Spleen (tissue), 11 donors: ENCODE results near the gene ANO2. TPM values are rescaled to one million over a fixed set of nuclear protein-coding genes. Genes with fewer than 3 reads are reported as not detected.

Experiments
- DNase-seq: peaks from one replicate; pipeline ENCODE4 v3.0.0-alpha.2; 2020
- H3K27ac ChIP-seq, 8 donors: fragments of 200-600 bp; sonication (generic) in 7 of 8; 1 replicate in 4 of 8; 2 replicates in 4 of 8; pipeline versions ENCODE4 v1.5.0 to v1.8.0; 2016 to 2021; ENCODE audit warnings: inconsistent platforms in 4 of 8, mild to moderate bottlenecking in 4 of 8, moderate library complexity in 1 of 8
- H3K27me3 ChIP-seq, 7 donors: fragments of 200-600 bp; sonication (generic) in 6 of 7; replicated peaks in 1 of 7; 1 replicate in 4 of 7; 2 replicates in 3 of 7; pipeline versions ENCODE4 v1.5.0 to v1.8.0; 2016 to 2021; ENCODE audit warnings: inconsistent platforms in 3 of 7, mild to moderate bottlenecking in 1 of 7
- H3K36me3 ChIP-seq, 6 donors: fragments of 200-600 bp; sonication (generic) in 5 of 6; 1 replicate in 4 of 6; 2 replicates in 2 of 6; pipeline versions ENCODE4 v1.5.0 to v1.8.0; 2016 to 2021; ENCODE audit warnings: inconsistent platforms in 2 of 6
- H3K4me1 ChIP-seq, 6 donors: fragments of 200-600 bp; sonication (generic) in 5 of 6; 1 replicate in 3 of 6; 2 replicates in 3 of 6; pipeline versions ENCODE4 v1.5.0 to v1.8.0; 2016 to 2021; ENCODE audit warnings: inconsistent platforms in 3 of 6
- H3K4me3 ChIP-seq, 8 donors: fragments of 200-600 bp; sonication (generic) in 7 of 8; 1 replicate in 4 of 8; 2 replicates in 4 of 8; pipeline versions ENCODE4 v1.5.0 to v1.8.0; 2016 to 2021; ENCODE audit warnings: inconsistent platforms in 4 of 8, mild to moderate bottlenecking in 4 of 8, moderate library complexity in 2 of 8
- H3K9me3 ChIP-seq, 8 donors: fragments of 200-600 bp; sonication (generic) in 7 of 8; 1 replicate in 4 of 8; 2 replicates in 4 of 8; pipeline versions ENCODE4 v1.5.0 to v1.8.0; 2016 to 2021; ENCODE audit warnings: inconsistent platforms in 4 of 8
- CTCF ChIP-seq, 11 experiments: fragments of 200-600 bp in 7 of 11; fragments of 450-650 bp in 4 of 11; sonication (generic) in 4 of 11; IDR thresholded peaks in 8 of 11; conservative IDR thresholded peaks in 3 of 11; 1 replicate in 7 of 11; 2 replicates in 4 of 11; pipeline versions ENCODE4 v1.4.0 to v1.8.0; 2016 to 2021; ENCODE audit warnings: antibody characterized with exemption in 11 of 11, inconsistent platforms in 4 of 11, mild to moderate bottlenecking in 1 of 11
- POLR2A ChIP-seq, 3 donors: fragments of 450-650 bp; IDR thresholded peaks; one replicate each; pipeline ENCODE4 v1.5.1; 2017; ENCODE audit warnings: antibody characterized with exemption in 3 of 3, mild to moderate bottlenecking in 1 of 3
- POLR2AphosphoS5 ChIP-seq, 3 donors: sonication (generic); formaldehyde crosslinking; IDR thresholded peaks; one replicate each; pipeline ENCODE4 v1.5.1; 2017; ENCODE audit warnings: antibody characterized with exemption in 3 of 3
- WGBS, 5 donors: extraction: QIAGEN DNeasy Blood & Tissue Kit in 3 of 5; methylation state at CpG; one replicate each; pipeline versions ENCODE4 v1.1.5 to v1.1.7; 2013 to 2018; 5-methylcytosine and 5-hydroxymethylcytosine counted together
- intact Hi-C: fragments of 100-400 bp; cut with DNase I; formaldehyde crosslinking; loops from one replicate; pipeline ENCODE4 v1.15.0; 2023; ENCODE audit warnings: low total_unique reads
- polyA plus RNA-seq, 3 donors: library from polyadenylated mRNA; stranded (reverse); fragments of 200-250 nt; gene quantifications; one replicate each; pipeline ENCODE4 v1.2.1, GENCODE V29; 2013
- total RNA-seq, 7 donors: library from RNA; depleted of rRNA in 3 of 7; stranded (reverse); fragments of >200 nt in 3 of 7; fragmentation: NEBNext Ultra II Directional in 4 of 7; extraction: Animal tissue kit (Norgen Biotek cat#: 25700) in 4 of 7; gene quantifications; one replicate each; pipeline versions ENCODE4 v1.1.0 to v1.2.1, GENCODE V29; 2016 to 2021
- donor health status: healthy with polysubstance abuse.
- donor health status: DM: no; HTN: no; CAD: no; lungs with moderate emphysema.
- donor health status: DM: no; HTN: no; CAD: no.
- donor health status: Bipolar disorder and iron deficiency.
- donor health status: healthy.
- donor health status: DM: no; HTN: no; CAD: no.
- donor health status: DM: yes; HTN: yes; CAD: no.

The ANO2 gene
- total and polyA plus RNA-seq, 10 donors, result 1.1 to 35.1 (median 14.2) TPM

- no peak overlapping the region for H3K4me3 ChIP-seq
- H3K27me3 ChIP-seq, result peaks cover 0 to 8% (median 0%) of the 10 kb centered on the region in 7 donors
- no peaks in the 10 kb centered on the region for H3K4me1 ChIP-seq
- H3K9me3 ChIP-seq, result no peaks in the 10 kb centered on the region
- no peak overlapping the region for H3K27ac ChIP-seq
- DNase-seq, result no peak
- intact Hi-C loops, result no loop called here
- TF ChIP-seq POLR2A (IDR thresholded peaks at IDR 0.05) (no peak), POLR2AphosphoS5 (IDR thresholded peaks at IDR 0.05) (no peak), CTCF (IDR thresholded peaks at IDR 0.05 in 8 of 11, conservative IDR thresholded peaks at IDR 0.05 in 3 of 11) (no peak)
- 76 to 83% (median 82%) methylated on average over 7 of the region's 7 CpGs for WGBS, 5 donors
- peaks cover 0 to 10% (median 0%) of the 10 kb centered on the region in 6 donors for H3K36me3 ChIP-seq
Measured at GRCh38 chr12:5803532-5803931, 141.5 kb downstream of the ANO2 start.

DNA sequence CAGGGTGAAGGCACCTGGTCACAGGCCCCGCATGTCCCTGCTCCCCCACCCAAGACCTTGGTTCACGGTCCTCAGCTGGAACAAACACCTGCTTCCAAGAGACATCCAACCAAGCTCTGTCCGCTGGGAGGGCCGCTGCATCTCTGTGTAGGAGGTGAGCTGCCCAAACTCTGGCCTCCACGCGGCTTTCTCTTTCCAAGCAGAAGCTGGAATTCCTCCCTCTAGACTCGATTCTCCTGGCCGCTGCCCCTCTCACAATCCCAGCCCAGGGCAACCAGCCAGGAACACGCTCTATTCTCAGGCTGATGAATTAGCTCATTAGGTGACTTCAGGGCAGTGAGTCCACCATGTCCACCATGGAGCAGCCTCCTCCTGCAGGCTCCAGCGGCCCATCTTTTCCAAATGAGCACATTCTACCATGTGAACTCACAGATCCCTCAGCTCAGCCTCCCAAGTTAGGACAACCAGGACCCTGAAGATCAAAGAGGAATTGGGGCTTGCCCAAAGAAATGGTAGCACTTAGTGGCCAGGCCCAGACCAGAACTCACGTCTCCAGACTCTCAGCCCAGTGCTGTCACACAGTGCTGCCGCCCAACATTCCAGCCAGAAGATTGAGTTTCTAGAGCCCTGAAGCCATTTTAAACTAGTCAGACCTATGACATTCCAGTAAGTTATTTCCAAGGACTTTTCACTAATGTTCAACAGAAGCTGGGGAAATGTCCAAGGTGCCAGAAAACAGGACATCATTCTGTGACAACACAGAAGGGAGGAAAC is 146.6 kb downstream of the ANO2 start:
- H3K9me3 ChIP-seq, result no peaks in the 10 kb centered on the region
- intact Hi-C loops, result no loop called here
- no peak overlapping the region for H3K4me3 ChIP-seq
- DNase-seq, result no peak
- H3K36me3 ChIP-seq, result peaks cover 0 to 4% (median 0%) of the 10 kb centered on the region in 6 donors
- no peaks in the 10 kb centered on the region for H3K4me1 ChIP-seq
- no peaks in the 10 kb centered on the region for H3K27me3 ChIP-seq
- TF ChIP-seq POLR2AphosphoS5 (IDR thresholded peaks at IDR 0.05) (no peak), POLR2A (IDR thresholded peaks at IDR 0.05) (no peak), CTCF (IDR thresholded peaks at IDR 0.05 in 8 of 11, conservative IDR thresholded peaks at IDR 0.05 in 3 of 11) (no peak)
- no peak overlapping the region for H3K27ac ChIP-seq
- whole genome bisulfite sequencing, 5 donors, result 87 to 94% (median 92%) methylated on average over 12 of the region's 12 CpGs

DNA sequence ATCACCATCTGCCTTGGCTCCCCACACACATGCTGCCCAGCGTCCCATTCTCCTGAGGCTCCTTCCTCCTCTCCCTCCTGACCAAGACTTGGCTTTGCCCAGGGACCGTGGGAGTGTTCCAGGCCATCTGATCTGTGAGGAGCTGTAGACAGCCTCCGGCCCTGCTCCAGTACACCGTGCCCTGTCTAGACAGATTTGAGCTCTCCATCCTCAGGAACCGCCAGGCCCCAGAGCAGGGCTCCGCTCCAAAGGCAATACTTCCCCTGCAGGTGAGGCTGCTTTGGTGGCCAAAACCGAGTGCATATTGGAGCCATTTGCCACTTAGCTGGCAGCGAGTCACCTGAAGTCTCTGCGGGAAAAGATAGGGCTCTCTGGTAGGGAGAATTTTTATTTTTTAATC is 147.4 kb downstream of the ANO2 start:
- Histone ChIP-seq H3K9me3 (no peaks in the 10 kb centered on the region), H3K4me3 (no peak overlapping the region), H3K27ac (no peak overlapping the region), H3K27me3 (no peaks in the 10 kb centered on the region), H3K4me1 (no peaks in the 10 kb centered on the region), H3K36me3 (peaks cover 0 to 4% (median 0%) of the 10 kb centered on the region in 6 donors)
- 87 to 96% (median 93%) methylated on average over 9 of the region's 9 CpGs for WGBS, 5 donors
- TF ChIP-seq POLR2AphosphoS5 (IDR thresholded peaks at IDR 0.05) (no peak), POLR2A (IDR thresholded peaks at IDR 0.05) (no peak), CTCF (IDR thresholded peaks at IDR 0.05 in 8 of 11, conservative IDR thresholded peaks at IDR 0.05 in 3 of 11) (no peak)
- intact Hi-C loops, result no loop called here
- no peak for DNase-seq

GRCh38 chr12:5796959-5797225 is 148.2 kb downstream of the ANO2 start:
- Histone ChIP-seq H3K4me3 (no peak overlapping the region), H3K9me3 (no peaks in the 10 kb centered on the region), H3K36me3 (peaks cover 0 to 4% (median 0%) of the 10 kb centered on the region in 6 donors), H3K27me3 (no peaks in the 10 kb centered on the region), H3K27ac (no peak overlapping the region), H3K4me1 (no peaks in the 10 kb centered on the region)
- intact Hi-C loops, result no loop called here
- DNase-seq, result no peak
- WGBS, 5 donors, result 73 to 92% (median 84%) methylated on average over 8 of the region's 8 CpGs
- TF ChIP-seq POLR2A (IDR thresholded peaks at IDR 0.05), result no peak
- TF ChIP-seq POLR2AphosphoS5 (IDR thresholded peaks at IDR 0.05), result no peak
- TF ChIP-seq CTCF (IDR thresholded peaks at IDR 0.05 in 8 of 11, conservative IDR thresholded peaks at IDR 0.05 in 3 of 11), result no peak
